RWPE1 (cell line): ENCODE measurements around the gene ENOX2.

Experiments used
- CTCF ChIA-PET: fragments of 350-600 bp; sonication (Branson Sonifier 250); formaldehyde crosslinking; extraction: SDS; loops from one replicate; lab custom pipeline; 2021; lab: Yijun Ruan, JAX
- POLR2A ChIA-PET: fragments of 400-600 bp; formaldehyde crosslinking; extraction: SDS; loops from one replicate; lab custom pipeline; 2020; ENCODE audit warnings: antibody characterized with exemption; ENCODE audit not compliant: low non-redundant PET; lab: Yijun Ruan, JAX
- DNase-seq: peaks from one replicate; pipeline ENCODE4 v3.0.0; 2012; ENCODE audit warnings: low spot score
- H3K27ac ChIP-seq: fragments of 450-650 bp; 2 replicates; pipeline ENCODE4 v1.5.1; 2017
- CTCF ChIP-seq: fragments of 450-650 bp; conservative IDR thresholded peaks from 2 replicates; pipeline ENCODE4 v1.5.1; 2017; ENCODE audit warnings: low read depth, mild to moderate bottlenecking

The ENOX2 gene

GRCh38 chrX:130840345-130840744, 62.7 kb downstream of the ENOX2 start:
- POLR2A ChIA-PET = no interaction called here
- CTCF ChIA-PET = no interaction called here
- no peak overlapping the region for H3K27ac ChIP-seq
- TF ChIP-seq CTCF = no peak
- no peak for DNase-seq

- DNase-seq = no peak
- ChIA-PET CTCF (interaction anchor here (0.6 kb wide), 1 partner anchor 41 kb away, joined by 3 read pairs; no protein-coding TSS in a partner anchor), POLR2A (no interaction called here)
Measured at GRCh38 chrX:130836447-130836846, 66.6 kb downstream of the ENOX2 start.

GRCh38 chrX:130834830-130835229, 68.2 kb downstream of the ENOX2 start:
- ChIA-PET CTCF (no interaction called here), POLR2A (no interaction called here)
- H3K27ac ChIP-seq = no peak overlapping the region
- TF ChIP-seq CTCF = no peak
- DNase-seq = no peak

More at GRCh38 chrX:130836447-130836846, 66.6 kb downstream of the ENOX2 start:
- H3K27ac ChIP-seq = no peak overlapping the region
- TF ChIP-seq CTCF = no peak

- ChIA-PET CTCF (no interaction called here), POLR2A (no interaction called here)
- no peak for TF ChIP-seq CTCF
- DNase-seq = no peak
- H3K27ac ChIP-seq = no peak overlapping the region
Measured at GRCh38 chrX:130834149-130834548, 68.9 kb downstream of the ENOX2 start.

- no peak for TF ChIP-seq CTCF
- DNase-seq = no peak
- ChIA-PET POLR2A (no interaction called here), CTCF (no interaction called here)
- H3K27ac ChIP-seq = no peak overlapping the region
Measured at GRCh38 chrX:130831347-130831722, 71.7 kb downstream of the ENOX2 start.

GRCh38 chrX:130830599-130831346, 72.2 kb downstream of the ENOX2 start:
- no peak for DNase-seq
- ChIA-PET CTCF (no interaction called here), POLR2A (no interaction called here)
- no peak overlapping the region for H3K27ac ChIP-seq
- no peak for TF ChIP-seq CTCF
